Activated naive CD4-positive, alpha-beta T cell treated with anti-CD3 and anti-CD28 coated beads for 36 hours (primary cell): ENCODE results near the gene PARVB. TPM values are rescaled to one million over a fixed set of nuclear protein-coding genes. Genes with fewer than 3 reads are reported as not detected.

Experiments used
- CTCF ChIA-PET: fragments of 350-600 bp; sonication (Branson Sonifier 250); formaldehyde crosslinking; loops from one replicate; lab custom pipeline; 2021; ENCODE audit warnings: antibody characterized with exemption; lab: Charles Lee
- DNase-seq: peaks from one replicate; pipeline ENCODE4 v3.0.0-alpha.2; 2020
- H3K27ac Mint-ChIP-seq: one replicate; pipeline ENCODE4 v1.8.0; 2021; ENCODE audit warnings: mild to moderate bottlenecking, mixed read lengths
- H3K27me3 Mint-ChIP-seq: one replicate; pipeline ENCODE4 v1.8.0; 2021; ENCODE audit warnings: low read depth, mixed read lengths
- H3K36me3 Mint-ChIP-seq: one replicate; pipeline ENCODE4 v1.8.0; 2021; ENCODE audit warnings: low read depth, mixed read lengths
- H3K4me1 Mint-ChIP-seq: one replicate; pipeline ENCODE4 v1.8.0; 2021; ENCODE audit warnings: low read depth, mixed read lengths
- H3K4me3 Mint-ChIP-seq: one replicate; pipeline ENCODE4 v1.8.0; 2021; ENCODE audit warnings: mild to moderate bottlenecking, moderate library complexity, mixed read lengths
- H3K9me3 Mint-ChIP-seq: one replicate; pipeline ENCODE4 v1.8.0; 2021; ENCODE audit warnings: mixed read lengths
- intact Hi-C: fragments of 100-400 bp; cut with micrococcal nuclease; formaldehyde crosslinking; loops from one replicate; pipeline ENCODE4 v1.15.1; 2023
- total RNA-seq, 2 experiments: library from RNA; stranded (reverse); gene quantifications; one replicate each; pipeline ENCODE4 v1.2.3, GENCODE V29; 2021

PARVB gene
- total RNA-seq, 2 experiments from 2014 or later = 37.2 to 37.6 TPM

- CTCF ChIA-PET = no interaction called here
- Mint-ChIP-seq H3K27me3 (no peaks in the 10 kb centered on the region), H3K9me3 (peaks cover 20% of the 10 kb centered on the region), H3K4me1 (no peaks in the 10 kb centered on the region), H3K27ac (no peak overlapping the region), H3K4me3 (no peak overlapping the region), H3K36me3 (peaks cover 12% of the 10 kb centered on the region)
- DNase-seq = no peak
- intact Hi-C loops = no loop called here
These were observed 105.5 kb downstream of the PARVB start for GRCh38 chr22:44129619-44129976.

DNA sequence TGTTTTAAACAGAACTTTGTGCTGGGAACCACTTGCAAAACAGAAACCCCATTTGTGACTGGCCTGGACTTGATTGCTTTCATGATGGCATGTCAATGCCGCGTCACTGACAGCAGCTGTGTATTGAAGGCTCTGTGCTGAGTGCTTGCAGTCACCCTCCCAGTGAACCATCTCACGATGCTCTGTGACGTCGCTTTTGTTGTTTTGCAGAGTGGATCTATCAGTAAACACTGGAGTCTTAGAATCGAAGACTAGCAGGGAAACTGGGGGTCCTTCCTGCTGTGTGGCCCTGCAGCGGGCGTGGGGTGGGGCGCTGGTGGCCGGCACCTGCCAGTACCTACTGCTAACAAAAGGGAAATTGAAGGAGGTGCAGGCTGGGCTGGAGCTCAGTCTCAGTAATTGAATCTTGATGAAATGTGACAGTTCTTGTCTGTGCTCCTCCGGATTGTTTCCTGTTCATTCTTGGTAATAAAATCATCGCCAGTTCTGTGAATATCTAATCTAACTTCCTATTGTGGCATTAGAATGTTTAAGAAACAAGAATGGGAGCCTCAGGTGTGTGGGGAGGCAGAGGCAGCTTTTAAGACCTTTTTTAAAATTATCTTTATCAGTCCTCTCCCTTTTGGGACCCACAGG, 106.1 kb downstream of the PARVB start:
- peaks cover 18% of the 10 kb centered on the region for H3K9me3 Mint-ChIP-seq
- no peak overlapping the region for H3K4me3 Mint-ChIP-seq
- no peak overlapping the region for H3K27ac Mint-ChIP-seq
- no peaks in the 10 kb centered on the region for H3K27me3 Mint-ChIP-seq
- peaks cover 8% of the 10 kb centered on the region for H3K36me3 Mint-ChIP-seq
- DNase-seq = no peak
- intact Hi-C loops = no loop called here
- CTCF ChIA-PET = no interaction called here
- H3K4me1 Mint-ChIP-seq = no peaks in the 10 kb centered on the region

DNA sequence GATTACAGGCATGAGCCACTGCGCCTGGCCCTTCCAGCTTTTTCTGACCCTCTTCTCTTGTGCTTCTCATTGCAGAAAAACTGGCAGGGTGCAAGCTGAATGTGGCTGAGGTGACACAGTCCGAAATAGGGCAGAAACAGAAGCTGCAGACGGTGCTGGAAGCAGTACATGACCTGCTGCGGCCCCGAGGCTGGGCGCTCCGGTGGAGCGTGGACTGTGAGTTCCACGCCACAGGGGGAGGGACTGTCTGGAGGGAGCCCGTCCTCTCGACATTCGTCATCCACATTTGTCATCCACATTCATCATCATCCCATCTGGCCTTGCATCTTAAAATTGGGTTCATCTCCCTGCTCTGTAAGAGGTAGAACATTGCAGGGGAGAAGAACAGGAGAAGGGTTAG, 107.3 kb downstream of the PARVB start:
- H3K4me3 Mint-ChIP-seq = no peak overlapping the region
- DNase-seq = no peak
- CTCF ChIA-PET = interaction anchor here (1.1 kb wide), 1 partner anchor 51 kb away, joined by 3 read pairs; no protein-coding TSS in a partner anchor
- peaks cover 18% of the 10 kb centered on the region for H3K9me3 Mint-ChIP-seq
- no peaks in the 10 kb centered on the region for H3K4me1 Mint-ChIP-seq
- peaks cover 14% of the 10 kb centered on the region for H3K36me3 Mint-ChIP-seq
- intact Hi-C loops = no loop called here
- H3K27me3 Mint-ChIP-seq = peaks cover 3% of the 10 kb centered on the region
- H3K27ac Mint-ChIP-seq = no peak overlapping the region

DNA sequence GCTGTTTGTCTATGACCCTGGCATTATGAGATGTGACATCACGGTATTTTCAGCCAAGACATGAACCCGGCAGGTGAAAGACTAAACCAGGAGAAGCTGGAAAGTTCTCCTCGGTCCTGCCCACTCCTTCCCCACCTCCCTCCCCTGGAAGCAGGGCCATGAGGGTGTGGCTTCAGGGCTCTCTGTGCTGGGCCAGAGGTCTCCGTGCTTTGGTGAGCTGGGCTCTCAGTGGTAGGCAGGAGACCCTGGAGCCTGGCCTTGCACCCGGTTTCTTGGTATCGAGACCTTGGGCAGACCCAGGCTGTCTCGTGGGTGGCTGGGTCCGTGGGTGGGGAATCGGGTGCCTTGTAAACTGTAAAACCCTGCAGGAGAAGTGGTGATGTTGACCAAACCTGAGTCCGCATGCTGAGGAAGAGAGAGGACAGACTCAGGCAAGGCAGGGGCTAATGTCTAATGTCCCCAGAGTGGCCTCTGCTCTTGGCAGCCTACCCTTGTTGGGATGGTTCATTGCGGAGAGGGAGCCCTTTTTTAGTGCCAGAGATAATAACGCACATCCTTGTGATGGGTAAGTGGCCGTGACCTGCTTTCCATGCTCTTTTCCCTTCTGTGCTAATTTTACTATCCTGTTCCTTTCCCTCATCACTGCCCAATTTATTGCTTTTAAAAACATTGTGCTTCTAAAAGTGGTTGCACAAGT, 108.0 kb downstream of the PARVB start:
- intact Hi-C loops = no loop called here
- Mint-ChIP-seq H3K4me1 (no peaks in the 10 kb centered on the region), H3K27me3 (peaks cover 3% of the 10 kb centered on the region), H3K27ac (no peak overlapping the region), H3K9me3 (peaks cover 17% of the 10 kb centered on the region), H3K4me3 (no peak overlapping the region), H3K36me3 (peaks cover 20% of the 10 kb centered on the region)
- CTCF ChIA-PET = interaction anchor here (1.1 kb wide), 1 partner anchor 51 kb away, joined by 3 read pairs; no protein-coding TSS in a partner anchor
- DNase-seq = no peak

GRCh38 chr22:44132724-44133123, 108.6 kb downstream of the PARVB start:
- CTCF ChIA-PET = no interaction called here
- H3K27me3 Mint-ChIP-seq = peaks cover 3% of the 10 kb centered on the region
- DNase-seq = no peak
- H3K9me3 Mint-ChIP-seq = peaks cover 18% of the 10 kb centered on the region
- intact Hi-C loops = no loop called here
- no peak overlapping the region for H3K4me3 Mint-ChIP-seq
- no peak overlapping the region for H3K27ac Mint-ChIP-seq
- H3K4me1 Mint-ChIP-seq = no peaks in the 10 kb centered on the region
- H3K36me3 Mint-ChIP-seq = peaks cover 20% of the 10 kb centered on the region

DNA sequence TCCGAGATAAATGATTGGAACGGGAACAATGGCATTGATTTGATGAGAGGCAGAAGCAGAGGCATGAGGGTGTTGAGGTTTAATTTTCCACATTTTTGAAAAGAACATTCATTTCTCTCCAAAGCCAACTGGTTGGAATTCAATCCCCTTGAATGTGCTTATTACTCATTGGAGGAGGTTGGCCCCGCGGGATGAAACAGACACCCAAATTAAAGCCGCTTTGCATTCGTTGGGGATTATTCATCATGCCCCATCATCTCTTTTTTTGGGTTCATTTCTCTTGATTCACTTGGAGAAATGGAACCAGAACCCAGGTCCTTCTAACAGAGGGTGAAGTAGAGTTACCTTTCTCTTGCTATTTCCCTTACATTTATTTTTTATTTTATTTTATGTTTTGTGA, 109.1 kb downstream of the PARVB start:
- no peak overlapping the region for H3K4me3 Mint-ChIP-seq
- no peak overlapping the region for H3K27ac Mint-ChIP-seq
- H3K36me3 Mint-ChIP-seq = peaks cover 25% of the 10 kb centered on the region
- CTCF ChIA-PET = no interaction called here
- peaks cover 3% of the 10 kb centered on the region for H3K27me3 Mint-ChIP-seq
- peaks cover 22% of the 10 kb centered on the region for H3K9me3 Mint-ChIP-seq
- DNase-seq = no peak
- no peaks in the 10 kb centered on the region for H3K4me1 Mint-ChIP-seq
- intact Hi-C loops = no loop called here

DNA sequence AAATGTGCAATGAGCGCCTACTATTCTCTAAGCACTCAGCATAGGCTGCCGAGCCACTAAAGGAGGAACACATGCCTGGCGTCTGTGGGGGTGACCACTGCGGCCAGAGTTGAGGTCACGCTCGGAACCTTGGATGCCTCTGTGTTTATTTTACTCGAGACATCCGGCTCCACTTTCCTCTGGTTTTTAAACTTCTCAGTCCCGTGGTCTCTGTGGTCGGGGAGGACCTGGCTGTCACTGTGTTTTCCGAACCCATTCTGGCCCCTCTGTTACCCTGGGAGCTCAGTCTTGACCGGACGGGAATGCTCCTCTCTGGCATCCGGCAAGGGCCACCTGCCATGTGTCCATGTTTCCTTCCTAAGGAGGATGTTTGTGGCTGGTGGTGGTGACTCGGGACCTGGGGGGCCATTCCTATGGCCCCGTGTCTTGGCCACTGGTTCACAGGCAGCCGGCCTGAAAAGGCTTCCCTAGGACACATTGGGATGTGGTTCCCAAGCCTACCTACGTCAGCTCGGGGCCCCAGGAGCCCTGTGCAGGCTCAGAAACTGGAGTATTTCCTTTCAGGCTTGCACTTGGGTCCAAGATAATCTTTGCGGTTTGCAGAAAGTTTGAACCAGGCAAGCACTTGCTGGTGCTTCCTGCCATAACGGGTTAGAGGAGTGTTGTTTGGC, 109.9 kb downstream of the PARVB start:
- H3K4me3 Mint-ChIP-seq = no peak overlapping the region
- H3K27me3 Mint-ChIP-seq = peaks cover 3% of the 10 kb centered on the region
- CTCF ChIA-PET = no interaction called here
- H3K4me1 Mint-ChIP-seq = no peaks in the 10 kb centered on the region
- no peak for DNase-seq
- peaks cover 27% of the 10 kb centered on the region for H3K36me3 Mint-ChIP-seq
- intact Hi-C loops = no loop called here
- no peak overlapping the region for H3K27ac Mint-ChIP-seq
- H3K9me3 Mint-ChIP-seq = peaks cover 22% of the 10 kb centered on the region

DNA sequence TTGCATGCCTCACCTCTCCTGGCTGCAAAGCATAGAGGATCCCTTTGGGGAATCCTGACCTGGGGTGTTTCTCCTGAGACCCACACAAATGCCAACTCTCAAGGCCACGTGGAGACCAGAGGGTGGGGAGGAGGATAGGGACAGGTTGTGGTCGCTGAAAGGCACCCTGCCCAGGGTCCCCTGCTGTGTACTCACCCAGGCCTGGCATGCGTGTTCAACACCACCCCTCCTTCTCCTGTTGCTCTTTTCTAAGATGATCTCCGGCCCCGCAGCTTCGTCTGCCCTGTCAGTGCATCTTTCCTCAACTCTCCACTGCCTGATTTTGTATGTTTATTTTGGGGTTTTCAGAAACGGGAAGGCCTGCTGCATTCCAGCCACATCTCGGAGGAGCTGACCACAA, 112.0 kb downstream of the PARVB start:
- peaks cover 22% of the 10 kb centered on the region for H3K9me3 Mint-ChIP-seq
- no peak overlapping the region for H3K27ac Mint-ChIP-seq
- CTCF ChIA-PET = no interaction called here
- no peak overlapping the region for H3K4me3 Mint-ChIP-seq
- DNase-seq = no peak
- H3K36me3 Mint-ChIP-seq = peaks cover 29% of the 10 kb centered on the region
- intact Hi-C loops = no loop called here
- no peaks in the 10 kb centered on the region for H3K4me1 Mint-ChIP-seq
- H3K27me3 Mint-ChIP-seq = peaks cover 3% of the 10 kb centered on the region

GRCh38 chr22:44136786-44137185, 112.7 kb downstream of the PARVB start:
- Mint-ChIP-seq H3K27ac (no peak overlapping the region), H3K27me3 (peaks cover 3% of the 10 kb centered on the region), H3K4me1 (no peaks in the 10 kb centered on the region), H3K4me3 (no peak overlapping the region), H3K36me3 (peaks cover 29% of the 10 kb centered on the region), H3K9me3 (peaks cover 22% of the 10 kb centered on the region)
- intact Hi-C loops = no loop called here
- CTCF ChIA-PET = no interaction called here
- DNase-seq = no peak

- CTCF ChIA-PET = no interaction called here
- Mint-ChIP-seq H3K9me3 (peaks cover 22% of the 10 kb centered on the region), H3K4me3 (no peak overlapping the region), H3K27me3 (peaks cover 3% of the 10 kb centered on the region), H3K36me3 (peaks cover 29% of the 10 kb centered on the region), H3K4me1 (no peaks in the 10 kb centered on the region), H3K27ac (no peak overlapping the region)
- DNase-seq = no peak
- intact Hi-C loops = no loop called here
These were observed 113.3 kb downstream of the PARVB start for GRCh38 chr22:44137415-44137814.

DNA sequence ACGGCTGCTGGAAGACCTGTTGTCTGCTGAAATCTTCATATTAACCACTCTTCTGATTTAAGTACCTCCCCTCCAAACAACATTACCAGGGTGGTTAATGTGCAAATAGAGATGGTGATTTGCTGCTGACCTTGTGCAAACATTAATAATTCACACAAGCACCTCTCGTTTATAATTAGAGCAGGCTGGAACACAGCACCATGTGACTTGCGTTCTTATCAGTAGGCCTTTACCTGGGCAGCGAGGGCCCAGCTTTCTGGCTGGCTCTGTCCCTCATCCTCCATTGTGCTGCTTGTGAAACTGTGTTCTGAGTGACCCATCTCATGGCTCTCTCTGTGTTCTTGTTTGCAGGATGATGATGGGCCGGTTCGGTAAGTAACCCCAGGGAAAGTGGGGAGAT, 115.7 kb downstream of the PARVB start:
- CTCF ChIA-PET = no interaction called here
- H3K36me3 Mint-ChIP-seq = peaks cover 29% of the 10 kb centered on the region
- no peak overlapping the region for H3K4me3 Mint-ChIP-seq
- H3K4me1 Mint-ChIP-seq = no peaks in the 10 kb centered on the region
- no peak for DNase-seq
- H3K9me3 Mint-ChIP-seq = peaks cover 22% of the 10 kb centered on the region
- intact Hi-C loops = no loop called here
- H3K27ac Mint-ChIP-seq = no peak overlapping the region
- peaks cover 3% of the 10 kb centered on the region for H3K27me3 Mint-ChIP-seq

DNA sequence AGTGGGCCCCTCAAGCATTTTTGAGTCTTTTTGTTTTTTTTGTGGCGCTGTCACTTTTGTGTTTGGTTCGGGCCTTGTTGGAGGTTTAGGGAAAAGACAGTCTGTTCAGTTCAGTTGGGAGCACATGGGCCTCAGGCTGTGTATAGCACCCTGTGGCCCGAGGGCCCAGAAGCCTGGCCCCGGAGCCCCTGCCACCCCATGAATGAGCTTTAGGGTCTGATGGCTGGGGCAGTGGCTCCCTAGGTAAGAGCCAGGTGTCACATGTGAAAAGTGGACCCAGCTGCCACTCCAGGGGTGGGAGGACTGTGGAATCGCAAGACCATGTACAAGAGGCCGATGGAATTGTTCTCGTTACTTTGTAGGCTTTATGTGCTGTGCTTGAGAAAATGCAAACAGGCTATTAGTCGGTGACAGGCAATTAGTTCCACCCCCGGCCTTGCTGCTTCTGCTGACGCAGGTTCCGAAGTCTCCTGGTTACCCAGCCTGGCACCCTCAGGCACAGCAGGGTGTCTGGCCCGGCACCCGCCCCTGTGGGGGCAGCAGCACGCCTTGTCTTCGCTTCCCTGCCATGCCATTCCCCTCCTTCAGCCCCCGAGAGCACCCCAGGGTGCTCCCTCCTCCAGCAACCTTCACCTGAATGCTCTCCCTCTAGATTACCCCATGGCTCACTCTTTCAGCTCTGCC, 118.5 kb downstream of the PARVB start:
- H3K27ac Mint-ChIP-seq = no peak overlapping the region
- DNase-seq = no peak
- H3K4me3 Mint-ChIP-seq = no peak overlapping the region
- peaks cover 9% of the 10 kb centered on the region for H3K36me3 Mint-ChIP-seq
- peaks cover 6% of the 10 kb centered on the region for H3K9me3 Mint-ChIP-seq
- no peaks in the 10 kb centered on the region for H3K27me3 Mint-ChIP-seq
- no peaks in the 10 kb centered on the region for H3K4me1 Mint-ChIP-seq
- intact Hi-C loops = no loop called here
- CTCF ChIA-PET = no interaction called here
